ENCODE data around the gene IFI30. TPM values are rescaled to one million over a fixed set of nuclear protein-coding genes. Genes with fewer than 3 reads are reported as not detected.

IFI30 gene
- total RNA-seq, 4 donors from 2014 or later, result 74.8 to 466 (median 148) TPM

DNA sequence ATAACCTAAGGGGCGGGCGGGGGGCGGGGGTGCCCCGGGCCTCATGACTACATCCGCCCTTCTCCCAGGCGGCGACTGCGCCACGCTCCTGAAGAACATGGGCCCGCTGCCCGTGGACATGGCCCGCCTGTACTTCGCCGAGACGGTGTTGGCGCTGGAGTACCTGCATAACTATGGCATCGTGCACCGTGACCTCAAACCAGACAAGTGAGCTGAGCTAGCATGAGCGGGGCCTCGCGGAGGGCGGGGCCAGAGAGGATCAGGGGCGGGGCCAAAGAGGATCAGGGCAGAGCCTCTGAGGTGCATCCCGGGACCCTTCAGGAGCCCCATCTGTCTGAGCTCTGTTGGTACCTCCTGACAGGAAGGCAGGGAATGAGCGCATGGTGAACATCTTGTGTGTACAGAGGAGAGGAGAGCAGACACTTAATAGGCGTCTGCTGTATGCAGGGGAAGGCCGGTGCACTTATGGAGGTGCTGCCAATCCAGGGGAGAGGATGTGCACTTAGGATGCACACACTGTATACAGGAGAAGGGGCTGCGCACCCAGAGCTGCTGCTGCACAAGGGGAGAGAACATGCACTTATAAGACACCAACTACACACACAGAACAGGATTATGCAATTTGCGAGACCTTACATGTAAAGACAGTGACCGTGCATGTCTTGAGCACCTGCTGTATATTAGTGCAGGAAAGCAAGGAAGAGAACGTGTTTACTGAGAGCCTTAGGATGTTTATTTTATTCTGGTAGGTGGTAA lies 41.6 kb upstream of the IFI30 start:
- TF ChIP-seq, protein P1, sequence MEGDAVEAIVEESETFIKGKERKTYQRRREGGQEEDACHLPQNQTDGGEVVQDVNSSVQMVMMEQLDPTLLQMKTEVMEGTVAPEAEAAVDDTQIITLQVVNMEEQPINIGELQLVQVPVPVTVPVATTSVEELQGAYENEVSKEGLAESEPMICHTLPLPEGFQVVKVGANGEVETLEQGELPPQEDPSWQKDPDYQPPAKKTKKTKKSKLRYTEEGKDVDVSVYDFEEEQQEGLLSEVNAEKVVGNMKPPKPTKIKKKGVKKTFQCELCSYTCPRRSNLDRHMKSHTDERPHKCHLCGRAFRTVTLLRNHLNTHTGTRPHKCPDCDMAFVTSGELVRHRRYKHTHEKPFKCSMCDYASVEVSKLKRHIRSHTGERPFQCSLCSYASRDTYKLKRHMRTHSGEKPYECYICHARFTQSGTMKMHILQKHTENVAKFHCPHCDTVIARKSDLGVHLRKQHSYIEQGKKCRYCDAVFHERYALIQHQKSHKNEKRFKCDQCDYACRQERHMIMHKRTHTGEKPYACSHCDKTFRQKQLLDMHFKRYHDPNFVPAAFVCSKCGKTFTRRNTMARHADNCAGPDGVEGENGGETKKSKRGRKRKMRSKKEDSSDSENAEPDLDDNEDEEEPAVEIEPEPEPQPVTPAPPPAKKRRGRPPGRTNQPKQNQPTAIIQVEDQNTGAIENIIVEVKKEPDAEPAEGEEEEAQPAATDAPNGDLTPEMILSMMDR (IDR thresholded peaks at IDR 0.05), result no peak
- DNase-seq (ENCODE audit: low spot score) (no peak), ATAC-seq (ENCODE audit: low FRiP score) (no peak)

DNA sequence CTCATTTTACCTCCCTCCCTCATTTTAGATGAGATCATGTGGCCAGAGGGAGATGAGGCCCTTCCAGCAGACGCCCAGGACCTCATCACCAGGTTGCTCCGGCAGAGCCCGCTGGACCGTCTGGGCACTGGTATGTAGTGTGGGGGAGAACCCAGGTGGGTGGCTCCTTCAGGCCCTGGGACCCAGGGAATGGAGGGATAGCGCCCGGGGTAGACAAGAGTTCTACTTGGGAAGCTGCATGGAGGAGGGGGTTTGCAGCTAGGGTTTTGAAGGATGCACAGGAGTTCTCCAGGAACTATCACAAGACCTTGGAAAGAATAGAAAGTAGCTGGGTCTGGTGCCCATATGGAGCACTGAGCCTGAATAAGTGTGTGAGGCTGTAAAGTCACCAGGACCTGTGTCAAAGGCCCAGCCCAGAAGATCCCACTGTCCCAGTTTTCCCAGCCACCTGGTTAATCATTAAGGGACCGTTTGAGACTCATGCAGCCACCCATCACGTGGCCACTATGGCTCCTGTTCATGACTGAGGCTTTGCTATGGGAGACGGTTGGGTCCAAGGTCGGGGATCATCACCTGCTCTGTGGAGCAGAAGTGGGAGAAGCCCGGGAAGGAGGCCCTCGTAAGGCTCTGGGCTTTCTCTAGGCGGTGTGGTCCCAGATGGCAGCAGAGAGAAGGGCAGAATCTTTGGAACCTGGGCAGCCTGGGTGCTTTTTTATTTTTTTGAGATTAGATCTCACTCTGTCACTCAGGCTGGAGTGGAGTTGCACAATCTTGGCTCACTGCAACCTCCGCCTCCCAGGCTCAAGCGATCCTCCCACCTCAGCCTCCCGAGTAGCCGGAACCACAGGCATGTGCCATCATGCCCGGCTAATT lies 37.7 kb upstream of the IFI30 start:
- no peak for ATAC-seq (ENCODE audit: low FRiP score)

DNA sequence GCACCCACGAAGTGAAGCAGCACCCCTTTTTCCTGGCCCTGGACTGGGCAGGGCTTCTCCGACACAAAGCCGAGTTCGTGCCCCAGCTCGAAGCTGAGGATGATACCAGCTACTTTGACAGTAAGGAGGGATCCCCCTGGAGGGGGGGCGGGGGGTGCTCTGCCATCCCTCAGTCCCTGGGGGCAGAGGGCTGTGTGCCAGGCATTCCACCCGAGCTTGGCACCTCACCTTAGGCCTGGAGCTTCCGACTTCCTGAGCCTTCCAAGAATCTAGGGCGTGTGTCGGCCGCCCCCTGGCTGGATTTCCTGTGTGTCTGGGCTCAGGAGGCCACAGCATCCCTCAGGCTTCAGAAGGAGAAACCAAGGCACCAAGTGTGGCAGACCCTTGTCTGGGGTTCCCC lies 36.4 kb upstream of the IFI30 start:
- DNase-seq (ENCODE audit: low spot score), result no peak
- no peak for ATAC-seq (ENCODE audit: low FRiP score)
- TF ChIP-seq, protein P1 (IDR thresholded peaks at IDR 0.05), result no peak

More for the DNA sequence above, 37.7 kb upstream of the IFI30 start:
- DNase-seq (ENCODE audit: low spot score), result no peak
- TF ChIP-seq, protein P1 (IDR thresholded peaks at IDR 0.05), result no peak

DNA sequence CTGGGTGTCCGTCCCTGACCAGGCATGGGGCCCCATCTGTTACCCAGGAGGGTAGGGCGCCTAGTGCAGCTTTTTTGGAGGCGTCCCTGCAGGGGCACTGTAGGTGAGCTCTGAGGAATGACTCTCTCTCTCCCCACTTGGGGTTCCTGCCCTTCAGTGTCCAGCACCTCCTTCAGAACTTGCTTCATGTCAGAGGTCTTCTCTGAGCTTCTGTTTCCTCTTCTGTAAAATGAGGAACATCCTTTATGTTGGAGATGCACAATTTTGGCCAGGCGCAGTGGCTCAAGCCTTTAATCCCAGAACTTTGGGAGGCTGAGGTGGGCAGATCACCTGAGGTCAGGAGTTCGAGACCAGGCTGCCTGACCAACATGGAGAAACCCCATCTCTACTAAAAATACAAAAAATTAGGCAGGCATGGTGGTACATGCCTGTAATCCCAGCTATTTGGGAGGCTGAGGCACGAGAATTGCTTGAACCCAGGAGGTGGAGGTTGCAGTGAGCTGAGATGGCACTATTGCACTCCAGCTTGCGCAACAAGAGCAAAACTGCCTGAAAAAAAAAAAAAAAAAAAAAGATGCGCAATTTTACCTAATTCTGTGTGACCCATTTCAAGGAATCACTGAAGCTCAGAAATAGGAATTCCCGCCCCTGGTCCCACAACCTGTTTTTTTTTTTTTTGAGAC lies 35.8 kb upstream of the IFI30 start:
- ATAC-seq (ENCODE audit: low FRiP score), result no peak
- no peak for DNase-seq (ENCODE audit: low spot score)
- TF ChIP-seq, protein P1 (IDR thresholded peaks at IDR 0.05), result no peak

DNA sequence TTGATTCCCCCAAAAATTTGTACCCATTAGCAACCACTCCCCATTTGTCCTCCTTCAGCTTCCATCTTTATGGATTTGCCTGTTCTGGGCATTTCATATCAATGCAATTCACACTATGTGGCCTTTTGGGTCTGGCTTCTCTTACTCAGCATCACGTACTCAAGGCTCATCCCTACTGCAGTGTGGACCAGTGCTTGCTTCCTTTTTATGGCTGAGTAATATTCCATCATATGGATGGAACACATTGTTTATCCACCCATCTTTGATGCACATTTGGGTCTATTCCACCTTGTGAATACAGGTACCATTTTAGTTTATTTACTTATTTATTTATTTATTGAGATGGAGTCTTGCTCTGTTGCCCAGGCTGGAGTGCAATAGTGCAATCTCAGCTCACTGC lies 33.1 kb upstream of the IFI30 start:
- DNase-seq (ENCODE audit: low spot score) (no peak), ATAC-seq (ENCODE audit: low FRiP score) (no peak)
- TF ChIP-seq, protein P1 (IDR thresholded peaks at IDR 0.05), result no peak

DNA sequence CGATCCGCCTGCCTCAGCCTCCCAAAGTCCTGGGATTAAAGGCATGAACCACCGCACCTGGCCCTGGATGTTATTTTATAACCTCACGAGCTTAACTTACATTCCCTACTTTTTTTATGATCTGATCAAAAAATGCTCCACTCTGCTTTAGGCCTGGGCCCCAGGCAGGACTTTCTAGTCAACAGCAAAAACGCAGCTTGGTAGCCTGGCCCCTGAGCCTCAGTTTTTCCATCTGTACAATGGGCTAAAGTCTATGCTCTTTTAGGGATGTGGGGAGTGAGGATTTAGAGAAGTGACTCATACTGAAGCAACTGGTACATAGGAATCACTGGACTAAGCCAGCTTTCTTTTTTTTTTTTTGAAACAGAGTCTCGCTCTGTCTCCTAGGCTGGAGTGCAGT lies 32.6 kb upstream of the IFI30 start:
- no peak for ATAC-seq (ENCODE audit: low FRiP score)
- DNase-seq (ENCODE audit: low spot score), result no peak
- TF ChIP-seq, protein P1 (IDR thresholded peaks at IDR 0.05), result no peak

Measured in omental fat pad (tissue), 4 donors.